GM21717 (cell line): ENCODE data around the gene SSRP1.
"Not testable (repeated sequence)": the region's sequence is repeated elsewhere in the genome, so short reads cannot be mapped to it uniquely, and the experiment has no call there.

Experiments
- ATAC-seq: cut with Tn5 transposase; IDR thresholded peaks from one replicate; pipeline ENCODE4 v1.9.1; 2021; ENCODE audit warnings: mild to moderate bottlenecking, moderate library complexity; ENCODE audit not compliant: unreplicated experiment

SSRP1 gene, protein sequence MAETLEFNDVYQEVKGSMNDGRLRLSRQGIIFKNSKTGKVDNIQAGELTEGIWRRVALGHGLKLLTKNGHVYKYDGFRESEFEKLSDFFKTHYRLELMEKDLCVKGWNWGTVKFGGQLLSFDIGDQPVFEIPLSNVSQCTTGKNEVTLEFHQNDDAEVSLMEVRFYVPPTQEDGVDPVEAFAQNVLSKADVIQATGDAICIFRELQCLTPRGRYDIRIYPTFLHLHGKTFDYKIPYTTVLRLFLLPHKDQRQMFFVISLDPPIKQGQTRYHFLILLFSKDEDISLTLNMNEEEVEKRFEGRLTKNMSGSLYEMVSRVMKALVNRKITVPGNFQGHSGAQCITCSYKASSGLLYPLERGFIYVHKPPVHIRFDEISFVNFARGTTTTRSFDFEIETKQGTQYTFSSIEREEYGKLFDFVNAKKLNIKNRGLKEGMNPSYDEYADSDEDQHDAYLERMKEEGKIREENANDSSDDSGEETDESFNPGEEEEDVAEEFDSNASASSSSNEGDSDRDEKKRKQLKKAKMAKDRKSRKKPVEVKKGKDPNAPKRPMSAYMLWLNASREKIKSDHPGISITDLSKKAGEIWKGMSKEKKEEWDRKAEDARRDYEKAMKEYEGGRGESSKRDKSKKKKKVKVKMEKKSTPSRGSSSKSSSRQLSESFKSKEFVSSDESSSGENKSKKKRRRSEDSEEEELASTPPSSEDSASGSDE

GRCh38 chr11:57335343-57336110, at the start of gene SSRP1:
SSRP1 (minus strand) TSS chr11:57335892; CDS start chr11:57335121, 771 bp downstream.
- ATAC-seq = peak; percentile 99

GRCh38 chr11:57380975-57381374, 45.3 kb upstream of the SSRP1 start, which contains the start of gene PRG3:
PRG3 (minus strand) TSS chr11:57381150; CDS start chr11:57380708, 442 bp downstream.
- no peak for ATAC-seq

GRCh38 chr11:57379732-57380131, 44.0 kb upstream of the SSRP1 start:
- no peak for ATAC-seq

GRCh38 chr11:57378186-57378585, 42.5 kb upstream of the SSRP1 start:
- ATAC-seq = no peak

- ATAC-seq = no peak
These were observed 41.4 kb upstream of the SSRP1 start for GRCh38 chr11:57377107-57377506.

DNA sequence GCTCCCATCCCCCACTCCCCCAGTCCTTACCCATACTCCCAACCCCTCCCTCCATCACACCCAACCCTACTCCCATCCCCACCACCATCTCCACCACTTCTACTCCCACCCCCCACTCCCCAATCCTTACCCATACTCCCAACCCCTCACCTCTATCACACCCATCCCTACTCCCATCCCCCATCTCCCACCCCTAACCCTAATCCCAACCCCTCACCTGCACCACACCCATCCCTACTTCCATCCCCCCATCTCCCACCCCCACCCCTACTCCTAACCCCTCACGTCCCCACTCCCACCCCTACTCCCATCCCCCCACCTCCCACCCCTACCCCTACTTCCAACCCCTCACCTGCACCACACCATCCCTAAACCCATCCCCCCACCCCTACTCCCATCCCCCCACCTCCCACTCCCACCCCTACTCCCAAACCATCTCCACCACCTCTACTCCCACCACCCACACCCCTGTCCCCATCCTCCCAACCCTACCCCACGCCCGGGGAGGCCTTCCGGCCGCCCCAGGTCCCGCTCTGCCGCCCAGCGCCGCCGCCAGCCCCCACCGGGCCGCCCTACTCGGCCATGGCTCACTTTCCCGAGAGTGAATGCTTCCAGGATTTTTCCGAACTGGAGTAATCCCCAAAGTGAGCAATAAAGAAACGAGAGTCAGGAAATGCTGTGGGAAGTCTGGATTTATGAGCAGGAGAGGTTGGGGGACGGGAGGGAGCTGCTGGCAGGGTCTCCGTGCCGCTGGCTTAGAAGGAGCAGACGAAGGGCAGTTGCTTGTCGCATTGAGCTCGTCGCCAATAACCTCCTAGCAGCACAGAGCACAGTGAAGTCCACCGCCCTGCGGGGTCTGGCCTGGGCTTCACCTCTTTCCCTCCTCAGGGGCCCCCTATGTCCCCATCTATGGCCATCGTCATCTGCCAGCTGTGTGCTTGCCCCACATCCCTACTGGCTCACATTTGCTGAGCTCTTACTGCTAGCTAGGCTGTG, 40.7 kb upstream of the SSRP1 start:
- ATAC-seq = no peak

DNA sequence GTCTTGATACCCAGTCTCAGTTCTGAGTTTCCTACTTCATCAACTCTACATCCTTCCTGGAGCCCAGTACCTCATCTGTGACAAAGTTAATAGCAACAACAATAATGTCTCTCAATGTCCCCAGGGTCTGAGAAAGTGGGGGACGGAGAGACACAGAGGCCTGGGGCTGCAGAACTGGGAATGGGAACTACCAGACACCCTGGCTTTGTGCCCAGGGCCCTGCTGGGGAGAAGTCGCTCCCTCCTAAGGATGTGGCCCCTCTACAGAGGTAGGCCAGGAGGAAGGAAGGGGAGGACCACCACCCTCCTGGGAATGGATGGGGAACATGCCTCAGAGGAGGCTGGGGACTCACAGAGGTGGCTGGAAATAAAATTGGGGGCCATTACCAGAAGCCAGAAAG, 39.8 kb upstream of the SSRP1 start:
- no peak for ATAC-seq

- ATAC-seq = no peak
These were observed 39.3 kb upstream of the SSRP1 start for GRCh38 chr11:57374966-57375365.

DNA sequence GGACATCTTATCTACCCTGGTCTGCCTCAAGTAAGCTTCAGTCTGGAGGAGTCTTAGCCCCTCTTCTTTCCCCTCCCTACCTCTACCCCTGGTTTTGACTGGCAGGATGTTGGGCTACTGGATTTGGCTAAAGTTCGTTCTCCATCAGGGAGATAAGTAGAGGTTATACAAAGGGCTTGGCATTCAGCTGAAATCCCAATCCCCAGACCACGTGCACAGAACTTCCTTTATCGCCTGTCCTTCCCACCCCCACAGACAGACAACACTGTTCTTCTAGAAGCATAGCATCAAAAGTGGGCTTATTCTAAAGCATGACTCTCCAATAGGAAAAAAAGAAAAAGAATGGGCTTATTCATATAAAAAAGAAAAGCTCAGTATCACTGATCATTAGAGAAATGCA, 37.5 kb upstream of the SSRP1 start:
- no peak for ATAC-seq

DNA sequence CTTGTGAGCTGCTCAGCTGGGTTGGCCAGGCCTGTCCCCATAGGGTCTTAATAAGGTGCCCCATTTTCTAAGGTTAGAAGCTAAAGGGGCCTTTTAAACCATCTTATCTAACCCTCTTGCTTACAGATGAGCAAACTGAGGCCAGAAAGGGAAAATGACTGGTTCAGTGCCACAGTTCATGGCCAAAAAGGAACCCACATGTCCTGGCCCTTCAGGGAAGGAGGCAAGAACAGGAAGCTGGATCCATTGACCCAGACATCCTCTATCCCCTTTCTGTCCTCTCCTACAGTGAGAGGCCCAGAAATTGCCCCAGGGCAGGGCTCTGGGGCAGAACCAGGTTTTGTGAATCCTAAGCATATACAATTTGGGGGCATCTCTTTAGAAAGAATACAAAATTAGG, 35.2 kb upstream of the SSRP1 start:
- no peak for ATAC-seq

DNA sequence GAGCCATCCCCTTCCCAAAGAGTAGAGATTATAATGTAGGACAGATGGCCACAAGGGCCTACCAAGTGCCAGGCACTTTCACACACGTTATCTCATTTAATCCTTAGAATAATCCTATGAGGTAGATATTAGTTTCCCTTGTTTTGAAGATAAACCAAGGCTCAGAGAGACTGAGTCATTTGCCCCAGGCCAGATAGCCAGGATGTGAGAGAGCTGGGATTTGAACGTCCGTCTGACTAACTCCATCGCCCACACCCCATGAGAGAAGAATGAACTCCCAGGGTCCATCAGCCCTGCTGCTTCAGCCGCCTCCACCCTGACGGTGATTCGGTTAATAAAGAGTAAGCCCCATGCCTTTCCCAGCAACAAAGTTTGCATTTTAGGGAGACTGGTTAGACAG, 34.6 kb upstream of the SSRP1 start:
- ATAC-seq = no peak

GRCh38 chr11:57368845-57369232, 33.1 kb upstream of the SSRP1 start:
- ATAC-seq = no peak

GRCh38 chr11:57368106-57368844, 32.6 kb upstream of the SSRP1 start:
- ATAC-seq = no peak

DNA sequence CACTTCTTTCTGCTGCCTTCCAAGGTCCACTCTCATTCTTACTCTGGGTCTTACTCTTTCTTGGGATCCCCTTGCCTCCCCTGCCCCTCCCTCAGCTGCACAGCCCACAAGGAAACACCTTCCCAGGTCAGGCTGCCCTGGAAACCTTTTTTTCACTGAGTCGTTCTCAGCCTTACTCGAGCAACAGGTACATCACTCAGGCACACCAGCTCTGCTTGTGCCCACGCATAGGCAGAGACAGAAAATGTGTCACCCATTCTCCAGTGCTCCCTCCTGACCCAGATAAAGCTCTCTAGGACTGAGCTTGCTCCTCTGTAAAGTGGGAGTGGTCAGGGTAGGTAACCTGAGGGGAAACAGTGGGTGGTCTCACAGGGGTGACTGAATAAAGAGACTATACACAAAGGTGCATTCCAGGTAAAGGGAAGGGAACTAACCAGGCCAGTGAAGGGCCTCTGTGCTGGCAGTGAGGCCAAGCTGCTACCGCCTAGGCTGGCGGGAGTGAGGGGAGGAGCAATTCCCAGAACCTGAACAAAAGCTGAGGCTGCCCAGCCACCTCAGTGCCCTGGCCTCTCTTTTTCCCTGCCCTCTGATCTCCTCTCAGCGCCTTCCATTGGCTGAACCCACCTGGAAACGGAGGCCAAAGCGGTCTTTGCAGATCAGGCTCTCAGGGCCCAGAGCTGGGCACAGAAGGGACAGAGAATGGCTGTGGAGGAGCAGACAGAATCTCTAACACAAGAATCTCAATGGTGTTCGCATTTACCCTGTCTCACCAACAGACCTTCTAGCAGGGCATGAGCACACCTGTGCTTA, 29.4 kb upstream of the SSRP1 start:
- no peak for ATAC-seq

DNA sequence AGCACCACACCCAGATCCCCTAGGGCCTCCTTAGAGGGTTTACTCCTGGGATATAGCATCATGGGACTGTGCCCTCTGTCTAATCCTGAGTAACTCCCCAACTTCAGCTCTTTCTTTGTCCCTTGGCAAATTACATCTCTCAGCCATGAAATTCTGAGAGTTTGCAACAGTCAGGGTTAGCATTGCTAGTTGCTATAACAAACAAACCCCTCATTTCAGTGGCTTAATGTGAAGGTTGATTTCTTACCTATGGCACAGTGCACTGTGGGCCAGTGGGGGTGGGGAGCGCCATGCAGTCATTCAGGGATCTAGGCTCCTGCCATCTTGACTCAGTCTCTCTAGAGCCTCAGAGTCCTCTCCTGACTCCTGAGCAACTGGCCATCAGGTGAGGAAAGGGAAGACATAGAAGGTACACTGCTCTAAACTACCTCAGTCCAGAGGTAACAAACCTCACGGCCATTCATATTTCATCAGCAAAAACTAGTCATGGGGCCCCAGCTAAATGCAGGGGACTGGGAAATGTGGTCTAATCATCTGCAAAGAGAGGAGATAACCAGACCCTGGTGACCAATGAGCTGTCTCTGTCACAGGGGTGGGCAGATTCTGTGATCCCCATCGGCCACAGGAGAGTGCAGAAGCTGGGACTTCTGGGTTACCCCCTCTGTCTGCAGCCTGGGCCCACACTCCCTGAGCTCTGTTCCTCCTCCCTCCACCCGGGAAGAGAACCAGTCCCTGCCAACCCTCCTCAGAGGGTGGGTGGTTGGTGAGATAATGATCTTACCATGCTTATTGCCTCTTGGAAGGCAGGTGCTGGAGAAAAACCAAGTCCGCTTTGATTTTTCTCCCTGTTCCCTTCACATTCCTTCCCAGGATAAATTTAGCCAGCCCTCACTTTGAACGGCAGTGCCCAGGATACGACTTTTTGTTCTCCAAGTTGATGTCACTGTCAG, 27.7 kb upstream of the SSRP1 start:
- ATAC-seq = no peak

DNA sequence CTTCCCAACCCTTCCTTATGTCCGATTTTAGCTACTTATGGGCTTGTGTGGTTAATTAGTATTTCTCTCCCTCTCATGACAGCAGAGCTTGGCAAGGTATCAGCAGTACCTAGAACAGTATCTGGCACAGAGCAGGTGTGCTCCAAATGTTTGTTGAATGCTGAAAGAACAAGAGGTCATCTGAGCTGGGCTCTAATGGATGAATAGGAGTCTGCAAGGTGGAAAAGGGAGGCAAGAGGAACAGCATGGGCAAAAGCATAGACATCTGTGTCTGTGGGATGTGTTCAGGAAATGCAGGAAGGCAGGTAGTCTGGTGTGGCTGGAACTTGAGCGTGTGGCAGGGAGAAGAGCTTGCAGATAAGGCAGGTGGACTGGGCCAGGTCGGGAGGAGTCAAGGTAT, 26.2 kb upstream of the SSRP1 start:
- ATAC-seq = no peak

DNA sequence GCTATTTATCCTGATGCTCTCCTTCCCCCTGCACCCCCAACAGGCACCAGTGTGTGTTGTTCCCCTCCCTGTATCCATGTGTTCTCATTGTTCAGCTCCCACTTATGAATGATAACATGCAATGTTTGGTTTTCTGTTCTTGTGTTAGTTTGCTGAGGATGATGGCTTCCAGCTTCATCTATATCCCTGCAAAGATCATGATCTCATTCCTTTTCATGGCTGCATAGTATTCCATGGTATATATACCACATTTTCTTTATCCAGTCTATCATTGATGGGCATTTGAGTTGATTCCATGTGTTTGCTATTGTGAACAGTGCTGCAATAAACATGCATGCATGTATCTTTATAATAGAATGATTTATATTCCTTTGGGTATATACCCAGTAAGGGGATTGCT, 25.7 kb upstream of the SSRP1 start:
- ATAC-seq = not testable (repeated sequence)

GRCh38 chr11:57360991-57361390, 25.3 kb upstream of the SSRP1 start:
- ATAC-seq = no peak
